Measurements from ENCODE around the gene UBE2E2. TPM values are rescaled to one million over a fixed set of nuclear protein-coding genes. Genes with fewer than 3 reads are reported as not detected.

Gene UBE2E2
- total RNA-seq, 1 experiment from 2014 or later = 64.3 TPM

DNA sequence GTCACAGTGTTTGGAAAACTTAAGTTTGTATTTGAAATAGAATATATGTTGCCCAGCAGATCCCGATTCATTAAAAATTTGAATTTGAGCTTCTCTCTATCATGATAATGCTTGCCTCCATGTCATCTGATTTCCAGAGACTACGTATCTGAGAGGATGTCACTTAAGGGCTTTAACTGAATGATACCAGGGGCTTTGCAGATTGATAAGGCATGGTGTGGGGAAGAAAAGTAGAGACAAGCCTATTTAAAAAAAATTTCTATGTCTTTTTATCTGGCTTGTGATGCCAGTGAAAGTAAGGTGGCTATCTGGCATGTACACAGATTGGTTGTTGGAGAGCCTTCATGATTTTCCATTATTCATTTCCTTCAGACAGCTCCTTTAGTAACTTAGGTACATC is 72.7 kb downstream of the UBE2E2 start:
- H3K4me1 Mint-ChIP-seq (ENCODE audit: insufficient read depth, unreplicated experiment) = peaks cover 11% of the 10 kb centered on the region
- CTCF ChIA-PET = no interaction called here
- intact Hi-C loops (cut with micrococcal nuclease) = loop anchor here (10.0 kb wide), 1 partner anchor 179 kb away; no protein-coding TSS in a partner anchor

DNA sequence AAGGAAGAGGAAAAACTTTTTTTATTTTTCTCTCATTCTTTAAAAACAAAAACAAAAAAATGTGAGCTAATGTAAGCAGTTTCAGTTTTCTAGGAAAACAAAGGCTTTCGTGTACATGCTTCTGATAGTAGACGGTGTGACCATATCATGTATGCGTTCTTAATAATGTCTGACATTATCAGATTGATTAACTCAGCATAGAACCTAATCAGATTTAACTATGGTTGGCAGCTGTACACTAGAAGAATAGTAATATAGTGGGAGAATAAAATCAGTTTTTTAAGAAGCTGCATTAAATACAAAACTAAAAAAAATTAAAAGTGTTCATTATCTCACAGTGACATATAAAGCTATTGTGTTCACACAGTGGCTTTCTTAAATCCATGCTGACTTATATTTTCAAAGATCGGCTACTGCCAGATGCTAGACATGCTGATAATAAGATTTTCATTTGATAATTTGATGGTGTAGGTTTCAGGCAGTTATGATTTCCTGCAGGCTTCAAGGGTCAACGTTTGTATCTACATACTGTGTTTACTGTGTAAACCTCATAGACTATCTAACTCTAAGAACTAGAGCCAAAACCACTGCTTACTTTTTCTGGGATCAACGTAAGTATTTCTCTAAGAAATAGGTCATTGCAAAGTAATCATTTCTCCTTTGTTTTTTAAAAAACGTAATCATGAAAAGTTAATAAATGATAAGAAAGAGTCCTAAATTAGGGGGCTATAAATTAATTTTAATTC is 74.0 kb downstream of the UBE2E2 start:
- intact Hi-C loops (cut with micrococcal nuclease) = loop anchor here (10.0 kb wide), 1 partner anchor 178 kb away; no protein-coding TSS in a partner anchor
- no peak for DNase-seq (ENCODE audit: unreplicated experiment)
- BruUV-seq (replicated peaks) = no TSS peak
- POLR2A ChIA-PET = interaction anchor here (0.6 kb wide), 1 partner anchor 128 kb away, joined by 3 read pairs; no protein-coding TSS in a partner anchor
- no peak overlapping the region for H3K4me3 Mint-ChIP-seq (ENCODE audit: unreplicated experiment)
- H3K27ac Mint-ChIP-seq (ENCODE audit: low read depth, unreplicated experiment) = no peak overlapping the region
- H3K9me3 Mint-ChIP-seq (ENCODE audit: unreplicated experiment) = no peaks in the 10 kb centered on the region
- H3K4me1 Mint-ChIP-seq (ENCODE audit: insufficient read depth, unreplicated experiment) = peaks cover 11% of the 10 kb centered on the region
- H3K36me3 Mint-ChIP-seq (ENCODE audit: insufficient read depth, unreplicated experiment) = no peaks in the 10 kb centered on the region
- no peaks in the 10 kb centered on the region for H3K27me3 Mint-ChIP-seq (ENCODE audit: insufficient read depth, unreplicated experiment)
- CTCF ChIA-PET = no interaction called here
- TF ChIP-seq, protein P1, sequence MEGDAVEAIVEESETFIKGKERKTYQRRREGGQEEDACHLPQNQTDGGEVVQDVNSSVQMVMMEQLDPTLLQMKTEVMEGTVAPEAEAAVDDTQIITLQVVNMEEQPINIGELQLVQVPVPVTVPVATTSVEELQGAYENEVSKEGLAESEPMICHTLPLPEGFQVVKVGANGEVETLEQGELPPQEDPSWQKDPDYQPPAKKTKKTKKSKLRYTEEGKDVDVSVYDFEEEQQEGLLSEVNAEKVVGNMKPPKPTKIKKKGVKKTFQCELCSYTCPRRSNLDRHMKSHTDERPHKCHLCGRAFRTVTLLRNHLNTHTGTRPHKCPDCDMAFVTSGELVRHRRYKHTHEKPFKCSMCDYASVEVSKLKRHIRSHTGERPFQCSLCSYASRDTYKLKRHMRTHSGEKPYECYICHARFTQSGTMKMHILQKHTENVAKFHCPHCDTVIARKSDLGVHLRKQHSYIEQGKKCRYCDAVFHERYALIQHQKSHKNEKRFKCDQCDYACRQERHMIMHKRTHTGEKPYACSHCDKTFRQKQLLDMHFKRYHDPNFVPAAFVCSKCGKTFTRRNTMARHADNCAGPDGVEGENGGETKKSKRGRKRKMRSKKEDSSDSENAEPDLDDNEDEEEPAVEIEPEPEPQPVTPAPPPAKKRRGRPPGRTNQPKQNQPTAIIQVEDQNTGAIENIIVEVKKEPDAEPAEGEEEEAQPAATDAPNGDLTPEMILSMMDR (IDR thresholded peaks at IDR 0.05; ENCODE audit: unreplicated experiment) = no peak

More for the DNA sequence above, 72.7 kb downstream of the UBE2E2 start:
- TF ChIP-seq, protein P1 (IDR thresholded peaks at IDR 0.05; ENCODE audit: unreplicated experiment) = no peak
- BruUV-seq (replicated peaks) = no TSS peak
- Mint-ChIP-seq H3K27ac (ENCODE audit: low read depth, unreplicated experiment) (no peak overlapping the region), H3K36me3 (ENCODE audit: insufficient read depth, unreplicated experiment) (no peaks in the 10 kb centered on the region), H3K4me3 (ENCODE audit: unreplicated experiment) (no peak overlapping the region), H3K9me3 (ENCODE audit: unreplicated experiment) (no peaks in the 10 kb centered on the region), H3K27me3 (ENCODE audit: insufficient read depth, unreplicated experiment) (no peaks in the 10 kb centered on the region)
- POLR2A ChIA-PET = no interaction called here
- DNase-seq (ENCODE audit: unreplicated experiment) = no peak

- no peak overlapping the region for H3K27ac Mint-ChIP-seq (ENCODE audit: low read depth, unreplicated experiment)
Observed at GRCh38 chr3:23277688-23278087, 74.6 kb downstream of the UBE2E2 start.

GRCh38 chr3:23283625-23284024 is 80.5 kb downstream of the UBE2E2 start:
- POLR2A ChIA-PET = interaction anchor here (0.7 kb wide), 1 partner anchor 10 kb away, joined by 3 read pairs; no protein-coding TSS in a partner anchor
- no peaks in the 10 kb centered on the region for H3K4me1 Mint-ChIP-seq (ENCODE audit: insufficient read depth, unreplicated experiment)
- TF ChIP-seq, protein P1 (IDR thresholded peaks at IDR 0.05; ENCODE audit: unreplicated experiment) = no peak

More at GRCh38 chr3:23277688-23278087, 74.6 kb downstream of the UBE2E2 start:
- ChIA-PET POLR2A (no interaction called here), CTCF (no interaction called here)
- Mint-ChIP-seq H3K9me3 (ENCODE audit: unreplicated experiment) (no peaks in the 10 kb centered on the region), H3K4me1 (ENCODE audit: insufficient read depth, unreplicated experiment) (peaks cover 6% of the 10 kb centered on the region), H3K4me3 (ENCODE audit: unreplicated experiment) (no peak overlapping the region), H3K27me3 (ENCODE audit: insufficient read depth, unreplicated experiment) (no peaks in the 10 kb centered on the region), H3K36me3 (ENCODE audit: insufficient read depth, unreplicated experiment) (no peaks in the 10 kb centered on the region)
- TF ChIP-seq, protein P1 (IDR thresholded peaks at IDR 0.05; ENCODE audit: unreplicated experiment) = no peak
- no TSS peak for BruUV-seq (replicated peaks)
- no peak for DNase-seq (ENCODE audit: unreplicated experiment)
- intact Hi-C loops (cut with micrococcal nuclease) = loop anchor here (10.0 kb wide), 1 partner anchor 177 kb away; no protein-coding TSS in a partner anchor

More at GRCh38 chr3:23283625-23284024, 80.5 kb downstream of the UBE2E2 start:
- CTCF ChIA-PET = no interaction called here
- no peaks in the 10 kb centered on the region for H3K36me3 Mint-ChIP-seq (ENCODE audit: insufficient read depth, unreplicated experiment)
- no peak overlapping the region for H3K4me3 Mint-ChIP-seq (ENCODE audit: unreplicated experiment)
- no TSS peak for BruUV-seq (replicated peaks)
- DNase-seq (ENCODE audit: unreplicated experiment) = no peak
- H3K27me3 Mint-ChIP-seq (ENCODE audit: insufficient read depth, unreplicated experiment) = no peaks in the 10 kb centered on the region
- H3K9me3 Mint-ChIP-seq (ENCODE audit: unreplicated experiment) = peaks cover 18% of the 10 kb centered on the region
- H3K27ac Mint-ChIP-seq (ENCODE audit: low read depth, unreplicated experiment) = no peak overlapping the region
- intact Hi-C loops (cut with micrococcal nuclease) = no loop called here

All from MCF 10A (cell line).